Stomach (tissue), 9 donors: ENCODE results near the gene MAP3K20. TPM values are rescaled to one million over a fixed set of nuclear protein-coding genes. Genes with fewer than 3 reads are reported as not detected.
A peak's percentile ranks its signal among the peaks of the same experiment; 100 is the strongest.

Experiments
- DNase-seq, 2 donors: peaks; one replicate each; pipeline versions ENCODE4 v3.0.0 to v3.0.0-alpha.2; 2013 to 2019
- H3K27ac ChIP-seq, 5 donors: fragments of 200-600 bp in 4 of 5; sonication (generic) in 4 of 5; one replicate each; pipeline ENCODE4 v1.5.1; 2013 to 2019; ENCODE audit warnings: mild to moderate bottlenecking in 1 of 5, moderate library complexity in 1 of 5
- H3K27me3 ChIP-seq, 3 donors: fragments of 200-600 bp; sonication (generic); one replicate each; pipeline ENCODE4 v1.5.1; 2017 to 2019; ENCODE audit warnings: mixed run types in 1 of 3
- H3K36me3 ChIP-seq, 4 donors: fragments of 200-600 bp; sonication (generic); 1 replicate in 3 of 4; 2 replicates in 1 of 4; pipeline ENCODE4 v1.5.1; 2016 to 2019
- H3K4me1 ChIP-seq, 4 donors: fragments of 200-600 bp; sonication (generic); one replicate each; pipeline ENCODE4 v1.5.1; 2016 to 2019
- H3K4me3 ChIP-seq, 4 donors: fragments of 200-600 bp; sonication (generic) in 3 of 4; one replicate each; pipeline ENCODE4 v1.5.1; 2016 to 2019; ENCODE audit warnings: mild to moderate bottlenecking in 1 of 4
- H3K9me3 ChIP-seq, 4 donors: fragments of 200-600 bp; sonication (generic); one replicate each; pipeline ENCODE4 v1.5.1; 2016 to 2019
- CTCF ChIP-seq, 7 experiments: fragments of 450-650 bp in 4 of 7; fragments of 200-600 bp in 3 of 7; sonication (generic) in 3 of 7; IDR thresholded peaks; one replicate each; pipeline ENCODE4 v1.5.1; 2016 to 2019; ENCODE audit warnings: antibody characterized with exemption in 7 of 7, control low read depth in 2 of 7, mild to moderate bottlenecking in 1 of 7
- EP300 ChIP-seq: sonication (generic); formaldehyde crosslinking; IDR thresholded peaks from one replicate; pipeline ENCODE4 v1.6.1; 2017; ENCODE audit warnings: antibody characterized with exemption
- POLR2A ChIP-seq, 4 donors: fragments of 450-650 bp; IDR thresholded peaks; one replicate each; pipeline ENCODE4 v1.6.1; 2016; ENCODE audit warnings: antibody characterized with exemption in 4 of 4, control low read depth in 2 of 4, mild to moderate bottlenecking in 1 of 4, moderate library complexity in 1 of 4
- POLR2AphosphoS5 ChIP-seq, 3 donors: sonication (generic); formaldehyde crosslinking; IDR thresholded peaks; one replicate each; pipeline ENCODE4 v1.6.1; 2016; ENCODE audit warnings: antibody characterized with exemption in 3 of 3
- WGBS, 5 donors: extraction: QIAGEN DNeasy Blood & Tissue Kit in 3 of 5; methylation state at CpG; one replicate each; pipeline versions ENCODE4 v1.1.5 to v1.1.7; 2013 to 2018; 5-methylcytosine and 5-hydroxymethylcytosine counted together
- intact Hi-C: fragments of 100-400 bp; cut with DNase I; formaldehyde crosslinking; loops from one replicate; pipeline ENCODE4 v1.15.1; 2023; ENCODE audit warnings: low total_unique reads
- polyA plus RNA-seq, 3 donors: library from polyadenylated mRNA; stranded (reverse); fragments of 200-250 nt; gene quantifications; one replicate each; pipeline ENCODE4 v1.2.3, GENCODE V29; 2013
- total RNA-seq, 5 donors: library from RNA; depleted of rRNA; stranded (reverse); fragments of >200 nt; gene quantifications; one replicate each; pipeline versions ENCODE4 v1.1.0 to v1.2.3, GENCODE V29; 2014 to 2016
- donor health status: healthy with polysubstance abuse.
- donor health status: Bipolar disorder and iron deficiency.
- donor health status: healthy.

MAP3K20 gene
- total and polyA plus RNA-seq, 8 donors, result 9.3 to 180 (median 29.2) TPM

- intact Hi-C loops, result no loop called here
Measured at GRCh38 chr2:173048522-173048896, 27.1 kb upstream of the MAP3K20 start.

GRCh38 chr2:173048897-173049661, 26.6 kb upstream of the MAP3K20 start:
- intact Hi-C loops, result no loop called here
- no peaks in the 10 kb centered on the region for H3K27me3 ChIP-seq
- H3K36me3 ChIP-seq, result no peaks in the 10 kb centered on the region
- peak; percentile 63 to 81 for DNase-seq
- 9 to 32% (median 27%) methylated on average over 4 of the region's 4 CpGs for WGBS, 5 donors
- H3K27ac ChIP-seq, result peak overlapping the region; percentile 57 to 81 (median 68)
- no peak overlapping the region for H3K4me3 ChIP-seq
- TF ChIP-seq CTCF (IDR thresholded peaks at IDR 0.05) (no peak), POLR2AphosphoS5 (IDR thresholded peaks at IDR 0.05) (peak; percentile 11 to 64 (median 49))
- H3K9me3 ChIP-seq, result no peaks in the 10 kb centered on the region
- peaks cover 7 to 29% (median 11%) of the 10 kb centered on the region in 4 donors for H3K4me1 ChIP-seq

More at GRCh38 chr2:173048522-173048896, 27.1 kb upstream of the MAP3K20 start:
- H3K36me3 ChIP-seq, result no peaks in the 10 kb centered on the region
- no peaks in the 10 kb centered on the region for H3K27me3 ChIP-seq
- no peaks in the 10 kb centered on the region for H3K9me3 ChIP-seq
- peaks cover 7 to 30% (median 11%) of the 10 kb centered on the region in 4 donors for H3K4me1 ChIP-seq
- H3K4me3 ChIP-seq, result no peak overlapping the region
- 85 to 96% (median 95%) methylated on average over 3 of the region's 3 CpGs for WGBS, 5 donors
- H3K27ac ChIP-seq, result peak overlapping the region; percentile 56 to 81 (median 65)
- no peak for DNase-seq
- no peak for TF ChIP-seq POLR2A (IDR thresholded peaks at IDR 0.05)
- TF ChIP-seq CTCF (IDR thresholded peaks at IDR 0.05), result no peak
- no peak for TF ChIP-seq POLR2AphosphoS5 (IDR thresholded peaks at IDR 0.05)
- no peak for TF ChIP-seq EP300

- Histone ChIP-seq H3K9me3 (no peaks in the 10 kb centered on the region), H3K27ac (peak overlapping the region in 4 of 5 donors; percentile 57 to 81 (median 69)), H3K27me3 (no peaks in the 10 kb centered on the region), H3K4me1 (peaks cover 4 to 25% (median 11%) of the 10 kb centered on the region in 4 donors), H3K4me3 (no peak overlapping the region), H3K36me3 (no peaks in the 10 kb centered on the region)
- TF ChIP-seq EP300, result no peak
- no peak for TF ChIP-seq CTCF (IDR thresholded peaks at IDR 0.05)
- TF ChIP-seq POLR2A (IDR thresholded peaks at IDR 0.05), result no peak
- no peak for TF ChIP-seq POLR2AphosphoS5 (IDR thresholded peaks at IDR 0.05)
- intact Hi-C loops, result no loop called here
- DNase-seq, result no peak
- 74 to 91% (median 89%) methylated on average over 3 of the region's 3 CpGs for WGBS, 5 donors
Measured at GRCh38 chr2:173049831-173050230, 25.8 kb upstream of the MAP3K20 start.

- no peaks in the 10 kb centered on the region for H3K36me3 ChIP-seq
- DNase-seq, result no peak
- no peak overlapping the region for H3K4me3 ChIP-seq
- TF ChIP-seq POLR2AphosphoS5 (IDR thresholded peaks at IDR 0.05) (no peak), CTCF (IDR thresholded peaks at IDR 0.05) (no peak), EP300 (no peak), POLR2A (IDR thresholded peaks at IDR 0.05) (no peak)
- WGBS, 5 donors, result 83 to 93% (median 91%) methylated on average over 4 of the region's 4 CpGs
- H3K27me3 ChIP-seq, result no peaks in the 10 kb centered on the region
- intact Hi-C loops, result no loop called here
- no peak overlapping the region for H3K27ac ChIP-seq
- H3K9me3 ChIP-seq, result no peaks in the 10 kb centered on the region
- peaks cover 3 to 25% (median 11%) of the 10 kb centered on the region in 4 donors for H3K4me1 ChIP-seq
Measured at GRCh38 chr2:173050684-173051083, 25.0 kb upstream of the MAP3K20 start.
